HepG2 (cell line): Measurements from ENCODE around the gene SPAG6. TPM values are rescaled to one million over a fixed set of nuclear protein-coding genes. Genes with fewer than 3 reads are reported as not detected.

Experiments used
- ATAC-seq: fragments of 200-7000 bp; cut with Tn5 transposase; 3 replicates; pipeline ENCODE4 v1.9.1; 2020; ENCODE audit warnings: mild to moderate bottlenecking, moderate library complexity
- BruUV-seq: library from RNA; stranded (reverse); fragments of 400-500 nt; replicated peaks from 2 replicates; lab custom pipeline; 2021; lab: Mats Ljungman, UMichigan
- CTCF ChIA-PET: fragments of 300-600 bp; formaldehyde crosslinking; extraction: SDS; loops from one replicate; lab custom pipeline; 2021; ENCODE audit warnings: low total read pairs, inconsistent platforms, low intra/inter-chr PET ratio; lab: Yijun Ruan, JAX
- POLR2A ChIA-PET: fragments of 350-600 bp; sonication (Branson Sonifier 250); formaldehyde crosslinking; loops from one replicate; lab custom pipeline; 2020; ENCODE audit warnings: antibody characterized with exemption, inconsistent platforms; lab: Yijun Ruan, JAX
- DNase-seq: peaks from one replicate; pipeline ENCODE4 v3.0.0-alpha.2; 2015; ENCODE audit warnings: low spot score
- FAIRE-seq: peaks from 3 replicates; lab custom pipeline; 2011; peaks lifted over from hg19 to GRCh38; lab: Jason Lieb, UNC
- H2AFZ ChIP-seq: one replicate; pipeline ENCODE4 v1.6.1; 2011; ENCODE audit warnings: low read length, inconsistent platforms
- H3K27ac ChIP-seq: fragments of 300-600 bp; 3 replicates; pipeline ENCODE4 v1.8.0; 2011; ENCODE audit warnings: mixed run types, mild to moderate bottlenecking, mixed read lengths, low read length, inconsistent platforms; ENCODE audit not compliant: insufficient read depth; ENCODE audit errors: extremely low read length
- H3K27me3 ChIP-seq, 2 experiments: fragments of 200-600 bp in 1 of 2; 2 replicates in 1 of 2; 3 replicates in 1 of 2; pipeline versions ENCODE4 v1.6.0 to v1.8.0; 2011; ENCODE audit warnings: low read length in 2 of 2, mild to moderate bottlenecking in 2 of 2, moderate library complexity in 2 of 2, inconsistent platforms in 1 of 2; ENCODE audit not compliant: insufficient read depth in 2 of 2, control insufficient read depth in 1 of 2
- H3K36me3 ChIP-seq, 2 experiments: fragments of 200-600 bp in 1 of 2; replicated peaks in 1 of 2; 2 replicates in 1 of 2; 3 replicates in 1 of 2; pipeline versions ENCODE4 v1.5.1 to v1.8.0; 2011; ENCODE audit warnings: low read length in 2 of 2, inconsistent platforms in 1 of 2; ENCODE audit not compliant: insufficient read depth in 2 of 2, control insufficient read depth in 1 of 2
- H3K4me1 ChIP-seq: 2 replicates; pipeline ENCODE4 v1.5.1; 2012; ENCODE audit warnings: low read length, inconsistent platforms; ENCODE audit not compliant: insufficient read depth
- H3K4me2 ChIP-seq: 2 replicates; pipeline ENCODE4 v1.6.0; 2011; ENCODE audit warnings: low read depth, low read length, inconsistent platforms
- H3K4me3 ChIP-seq, 3 experiments: fragments of 200-600 bp in 1 of 3; sonication (generic), shearing (Covaris generic) in 1 of 3; replicated peaks in 1 of 3; 2 replicates each; pipeline ENCODE4 v1.5.1; 2011 to 2016; ENCODE audit warnings: low read length in 3 of 3, inconsistent platforms in 2 of 3, low read depth in 2 of 3, mild to moderate bottlenecking in 2 of 3, control low read depth in 1 of 3, mixed read lengths in 1 of 3; ENCODE audit not compliant: insufficient read depth in 1 of 3
- H3K79me2 ChIP-seq: one replicate; pipeline ENCODE4 v1.6.1; 2011; ENCODE audit warnings: low read length, inconsistent platforms; ENCODE audit not compliant: insufficient read depth
- H3K9ac ChIP-seq: 2 replicates; pipeline ENCODE4 v1.6.0; 2011; ENCODE audit warnings: mild to moderate bottlenecking, low read depth, low read length, inconsistent platforms; ENCODE audit not compliant: insufficient read depth
- H3K9me3 ChIP-seq: 2 replicates; pipeline ENCODE4 v1.5.1; 2012; ENCODE audit warnings: mild to moderate bottlenecking, low read length
- H4K20me1 ChIP-seq: 2 replicates; pipeline ENCODE4 v1.6.0; 2011; ENCODE audit warnings: inconsistent platforms, mild to moderate bottlenecking, low read length, moderate library complexity; ENCODE audit not compliant: insufficient read depth
- ATF1 ChIP-seq: IDR thresholded peaks from 2 replicates; pipeline ENCODE4 v1.6.1; 2016; ENCODE audit warnings: mild to moderate bottlenecking, control low read depth
- CBX2 ChIP-seq, 2 experiments: fragments of 200-600 bp in 1 of 2; sonication (generic); formaldehyde crosslinking in 1 of 2; IDR thresholded peaks; 2 replicates each; pipeline versions ENCODE4 v1.7.0 to v1.8.1; 2018 to 2022; ENCODE audit warnings: low read depth in 2 of 2, low read length in 1 of 2, mild to moderate bottlenecking in 1 of 2, missing genetic modification reagents in 1 of 2
- CREB1 ChIP-seq, 2 experiments: fragments of 450-650 bp in 1 of 2; IDR thresholded peaks; 2 replicates each; pipeline ENCODE4 v1.6.1; 2016 to 2017; ENCODE audit warnings: control low read depth in 1 of 2, mild to moderate bottlenecking in 1 of 2, missing compliant biosample characterization in 1 of 2, missing genetic modification characterization in 1 of 2
- CREM ChIP-seq, 2 experiments: sonication (generic) in 1 of 2; formaldehyde crosslinking in 1 of 2; IDR thresholded peaks; 2 replicates each; pipeline versions ENCODE4 v1.4.0 to v1.6.1; 2016 to 2020; ENCODE audit warnings: antibody characterized with exemption in 1 of 2, mild to moderate bottlenecking in 1 of 2, missing genetic modification reagents in 1 of 2
- HCFC1 ChIP-seq: fragments of 150-350 bp; IDR thresholded peaks from 2 replicates; pipeline ENCODE4 v1.6.1; 2014; ENCODE audit warnings: low read depth, low read length
- HNRNPUL1 ChIP-seq: fragments of 200-400 bp; formaldehyde crosslinking; IDR thresholded peaks from 2 replicates; pipeline ENCODE4 v1.6.1; 2017; ENCODE audit warnings: low read depth, mild to moderate bottlenecking, low read length, moderate library complexity
- MIER3 ChIP-seq: IDR thresholded peaks from 2 replicates; pipeline ENCODE4 v1.6.1; 2016; ENCODE audit warnings: missing compliant biosample characterization, borderline replicate concordance
- MTA3 ChIP-seq: sonication (generic); formaldehyde crosslinking; IDR thresholded peaks from 2 replicates; pipeline ENCODE4 v1.4.0; 2020; ENCODE audit warnings: missing genetic modification reagents
- SOX6 ChIP-seq, 2 experiments: fragments of 450-650 bp in 1 of 2; sonication (generic) in 1 of 2; formaldehyde crosslinking in 1 of 2; IDR thresholded peaks; 2 replicates each; pipeline versions ENCODE4 v1.4.0 to v1.6.1; 2017 to 2020; ENCODE audit warnings: antibody characterized with exemption in 1 of 2, mild to moderate bottlenecking in 1 of 2, missing genetic modification reagents in 1 of 2
- ZNF460 ChIP-seq: sonication (generic); formaldehyde crosslinking; IDR thresholded peaks from 2 replicates; pipeline ENCODE4 v1.5.1; 2020; ENCODE audit warnings: missing genetic modification reagents, mild to moderate bottlenecking, borderline replicate concordance
- ZNF510 ChIP-seq: sonication (generic); formaldehyde crosslinking; IDR thresholded peaks from 2 replicates; pipeline ENCODE4 v1.4.0; 2020; ENCODE audit warnings: low read depth, mild to moderate bottlenecking, missing genetic modification reagents
- WGBS: methylation state at CpG from one replicate; pipeline ENCODE4 v1.1.6; 2017; ENCODE audit warnings: low lambda C conversion rate; 5-methylcytosine and 5-hydroxymethylcytosine counted together
- in situ Hi-C: cut with HindIII; loops from 2 replicates; pipeline ENCODE4 v1.10.0; 2017; ENCODE audit warnings: low pct_unique_long_range_greater_than_20kb; ENCODE audit not compliant: extremely low pct_ligation_motif_present
- intact Hi-C: fragments of 100-400 bp; cut with micrococcal nuclease; formaldehyde crosslinking; loops from one replicate; pipeline ENCODE4 v1.10.0; 2022; ENCODE audit not compliant: unreplicated experiment
- polyA plus RNA-seq, 8 experiments: library from polyadenylated mRNA; depleted of rRNA in 3 of 8; stranded (reverse) in 7 of 8; unstranded in 1 of 8; fragments of >200 nt; fragmentation: Illumina TruSeq in 4 of 8; extraction: Trizol in 4 of 8; gene quantifications; 2 replicates each; pipeline versions ENCODE4 v1.2.1 to v1.2.3, GENCODE V29; 2011 to 2016; ENCODE audit warnings: low read depth in 4 of 8, missing spikeins in 1 of 8, mixed read lengths in 1 of 8; ENCODE audit not compliant: insufficient read depth in 1 of 8
- total RNA-seq, 5 experiments: library from RNA; depleted of rRNA; stranded (reverse); fragments of >200 nt; fragmentation: Illumina TruSeq; extraction: Trizol; gene quantifications; 2 replicates each; pipeline ENCODE4 v1.2.3, GENCODE V29; 2016; ENCODE audit warnings: low read depth in 1 of 5

The SPAG6 gene
- total and polyA plus RNA-seq, 2 of the 13 experiments (the other 11 are each of a cell fraction or from before 2014, with no cell fraction given) = not detected

- Histone ChIP-seq H3K4me3 (peak overlapping the region; percentile 69 to 83 (median 71)), H3K9ac (peak overlapping the region; percentile 85), H2AFZ (peak overlapping the region; percentile 33), H3K36me3 (no peaks in the 10 kb centered on the region), H4K20me1 (no peaks in the 10 kb centered on the region), H3K4me1 (peaks cover 12% of the 10 kb centered on the region), H3K27ac (no peak overlapping the region), H3K4me2 (peak overlapping the region; percentile 90), H3K79me2 (no peaks in the 10 kb centered on the region), H3K9me3 (no peaks in the 10 kb centered on the region), H3K27me3 (peaks cover 0 to 46% of the 10 kb centered on the region in 2 experiments; a peak in 3 of 5 replicates)
- WGBS = under 1% methylated on average over 13 of the region's 13 CpGs
- ChIA-PET CTCF (no interaction called here), POLR2A (interaction anchor here (0.8 to 1.7 kb wide), 9 partner anchors 14 to 343 kb away, joined by 3 to 23 read pairs (median 5); partner anchors contain the start of genes BMI1 and COMMD3)
- FAIRE-seq = no peak
- ATAC-seq = no peak
- TSS peak; percentile 82 for BruUV-seq
- no peak for TF ChIP-seq HCFC1
- TF ChIP-seq CREB1 (IDR thresholded peaks at IDR 0.05) = no peak; the same call in 1 of the 2 replicates
- peak; percentile 92 for TF ChIP-seq CREB1 (CRISPR knock-in tag; IDR thresholded peaks at IDR 0.05)
- TF ChIP-seq HNRNPUL1 = no peak
- peak; percentile 84; the same call in 1 of the 2 replicates for TF ChIP-seq CREM (IDR thresholded peaks at IDR 0.05)
- no peak for TF ChIP-seq CREM (CRISPR knock-in tag; IDR thresholded peaks at IDR 0.05)
- TF ChIP-seq MIER3 = no peak
- TF ChIP-seq ATF1 (CRISPR knock-in tag) = peak; percentile 79; the same call in 1 of the 2 replicates
- no peak for TF ChIP-seq MTA3 (CRISPR knock-in tag)
- TF ChIP-seq ZNF510 (CRISPR knock-in tag) = no peak
- TF ChIP-seq ZNF460 (CRISPR knock-in tag) = no peak
- TF ChIP-seq SOX6 (IDR thresholded peaks at IDR 0.05) = no peak
- no peak for TF ChIP-seq SOX6 (CRISPR knock-in tag; IDR thresholded peaks at IDR 0.05)
- peak; percentile 91 for TF ChIP-seq CBX2 (IDR thresholded peaks at IDR 0.05; ENCODE audit: low read depth, low read length)
- no peak for TF ChIP-seq CBX2 (CRISPR knock-in tag; IDR thresholded peaks at IDR 0.05; ENCODE audit: low read depth)
- in situ Hi-C loops (no loop called here), intact Hi-C loops (loop anchor here (2.0 to 5.0 kb wide), 2 partner anchors 15 to 97 kb away; no protein-coding TSS in a partner anchor)
- DNase-seq = no peak
Observed at GRCh38 chr10:22339761-22340328, 5.5 kb upstream of the SPAG6 start.
